CD8-positive, alpha-beta memory T cell (primary cell): ENCODE results near the gene KBTBD13. TPM values are rescaled to one million over a fixed set of nuclear protein-coding genes. Genes with fewer than 3 reads are reported as not detected.
A peak's percentile ranks its signal among the peaks of the same experiment; 100 is the strongest.
"Not testable (repeated sequence)": the region's sequence is repeated elsewhere in the genome, so short reads cannot be mapped to it uniquely, and the experiment has no call there.

Source experiments
- CTCF ChIA-PET: fragments of 350-600 bp; sonication (Branson Sonifier 250); formaldehyde crosslinking; loops from one replicate; lab custom pipeline; 2021; ENCODE audit warnings: antibody characterized with exemption; lab: Charles Lee
- POLR2A ChIA-PET: fragments of 350-600 bp; sonication (Branson Sonifier 250); formaldehyde crosslinking; loops from one replicate; lab custom pipeline; 2021; ENCODE audit warnings: antibody characterized with exemption; lab: Charles Lee
- DNase-seq, 5 donors: peaks; one replicate each; pipeline versions ENCODE4 v3.0.0 to v3.0.0-alpha.2; 2020 to 2022; ENCODE audit warnings: mixed read lengths in 1 of 5
- H3K27ac ChIP-seq: one replicate; pipeline ENCODE4 v1.7.0; 2013; ENCODE audit warnings: low read depth, mild to moderate bottlenecking, low read length, moderate library complexity
- H3K27me3 ChIP-seq: 2 replicates; pipeline ENCODE4 v1.7.0; 2013; ENCODE audit warnings: low read length, mild to moderate bottlenecking; ENCODE audit not compliant: insufficient read depth, poor library complexity, severe bottlenecking
- H3K36me3 ChIP-seq: 2 replicates; pipeline ENCODE4 v1.7.0; 2013; ENCODE audit warnings: mild to moderate bottlenecking, low read length, moderate library complexity; ENCODE audit not compliant: insufficient read depth
- H3K4me1 ChIP-seq: 2 replicates; pipeline ENCODE4 v1.7.0; 2013; ENCODE audit warnings: mild to moderate bottlenecking, low read length, moderate library complexity; ENCODE audit not compliant: insufficient read depth
- H3K4me3 ChIP-seq: 2 replicates; pipeline ENCODE4 v1.7.0; 2013; ENCODE audit warnings: mild to moderate bottlenecking, low read length
- H3K9me3 ChIP-seq: 2 replicates; pipeline ENCODE4 v1.7.0; 2013; ENCODE audit warnings: mild to moderate bottlenecking, low read length
- H3K27ac Mint-ChIP-seq, 8 donors: one replicate each; pipeline ENCODE4 v1.8.0; 2020 to 2021; ENCODE audit warnings: mixed read lengths in 8 of 8, mild to moderate bottlenecking in 6 of 8, inconsistent platforms in 3 of 8, moderate library complexity in 3 of 8
- H3K27me3 Mint-ChIP-seq, 2 donors: one replicate each; pipeline ENCODE4 v1.8.0; 2020 to 2021; ENCODE audit warnings: mixed read lengths in 2 of 2, mild to moderate bottlenecking in 1 of 2, moderate library complexity in 1 of 2
- H3K36me3 Mint-ChIP-seq, 3 donors: one replicate each; pipeline ENCODE4 v1.8.0; 2020 to 2021; ENCODE audit warnings: mixed read lengths in 3 of 3, inconsistent platforms in 1 of 3, mild to moderate bottlenecking in 1 of 3
- H3K4me1 Mint-ChIP-seq, 3 donors: one replicate each; pipeline ENCODE4 v1.8.0; 2020 to 2021; ENCODE audit warnings: mixed read lengths in 3 of 3, inconsistent platforms in 1 of 3, mild to moderate bottlenecking in 1 of 3
- H3K4me3 Mint-ChIP-seq, 7 donors: one replicate each; pipeline ENCODE4 v1.8.0; 2020 to 2021; ENCODE audit warnings: mixed read lengths in 7 of 7, mild to moderate bottlenecking in 6 of 7, moderate library complexity in 4 of 7, inconsistent platforms in 2 of 7
- H3K9me3 Mint-ChIP-seq, 5 donors: one replicate each; pipeline ENCODE4 v1.8.0; 2020 to 2022; ENCODE audit warnings: mixed read lengths in 5 of 5, mild to moderate bottlenecking in 3 of 5, moderate library complexity in 2 of 5, inconsistent platforms in 1 of 5
- polyA plus RNA-seq: library from polyadenylated mRNA; unstranded; fragments of 300-500 nt; fragmentation: Illumina TruSeq; gene quantifications from one replicate; pipeline ENCODE4 v1.2.3, GENCODE V29; 2021
- total RNA-seq, 2 experiments: library from RNA; stranded (reverse); gene quantifications; one replicate each; pipeline ENCODE4 v1.2.3, GENCODE V29; 2021

KBTBD13 gene
- total and polyA plus RNA-seq, 3 experiments from 2014 or later, result not detected

DNA sequence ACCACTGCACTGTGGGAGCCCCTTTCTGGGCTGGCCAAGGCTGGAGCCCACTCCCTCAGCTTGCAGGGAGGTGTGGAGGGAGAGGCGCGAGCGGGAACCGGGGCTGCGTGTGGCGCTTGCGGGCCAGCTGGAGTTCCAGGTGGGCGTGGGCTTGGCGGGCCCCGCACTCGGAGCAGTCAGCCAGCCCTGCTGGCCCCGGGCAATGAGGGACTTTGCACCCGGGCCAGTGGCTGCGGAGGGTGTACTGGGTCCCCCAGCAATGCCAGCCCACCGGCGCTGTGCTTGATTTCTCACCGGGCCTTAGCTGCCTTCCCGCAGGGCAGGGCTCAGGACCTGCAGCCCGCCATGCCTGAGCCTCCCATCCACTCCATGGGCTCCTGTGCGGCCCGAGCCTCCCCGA is 1.6 kb upstream of the KBTBD13 start:
- H3K9me3 Mint-ChIP-seq, H3K4me3 Mint-ChIP-seq: not testable (repeated sequence)

GRCh38 chr15:65075607-65076395 is 745 bp upstream of the KBTBD13 start:
- H3K9me3 Mint-ChIP-seq, H3K27me3 ChIP-seq, H3K4me3 Mint-ChIP-seq, H3K9me3 ChIP-seq, H3K4me1 Mint-ChIP-seq, H3K36me3 ChIP-seq, H3K27ac Mint-ChIP-seq, H3K4me1 ChIP-seq, POLR2A ChIA-PET, H3K27ac ChIP-seq, H3K4me3 ChIP-seq, H3K36me3 Mint-ChIP-seq, DNase-seq: not testable (repeated sequence)
- peaks cover 20 to 34% of the 10 kb centered on the region in 2 donors for H3K27me3 Mint-ChIP-seq
- CTCF ChIA-PET, result interaction anchor here (2.7 to 3.0 kb wide), 2 partner anchors 42 to 348 kb away, joined by 9 read pairs; no protein-coding TSS in a partner anchor

More for the DNA sequence above, 1.6 kb upstream of the KBTBD13 start:
- POLR2A ChIA-PET, H3K27ac Mint-ChIP-seq, CTCF ChIA-PET, H3K9me3 ChIP-seq, DNase-seq, H3K4me3 ChIP-seq, H3K36me3 Mint-ChIP-seq, H3K4me1 Mint-ChIP-seq, H3K4me1 ChIP-seq, H3K36me3 ChIP-seq, H3K27ac ChIP-seq, H3K27me3 ChIP-seq: not testable (repeated sequence)
- H3K27me3 Mint-ChIP-seq, result peaks cover 19 to 29% of the 10 kb centered on the region in 2 donors

- no peak overlapping the region for H3K27ac ChIP-seq
- peaks cover 8% of the 10 kb centered on the region for H3K4me1 ChIP-seq
- no peak for DNase-seq
- no peaks in the 10 kb centered on the region for H3K36me3 ChIP-seq
- ChIA-PET CTCF (interaction anchor here (0.9 to 3.0 kb wide), 4 partner anchors 10 to 349 kb away, joined by 5 to 9 read pairs (median 7); no protein-coding TSS in a partner anchor), POLR2A (no interaction called here)
- Mint-ChIP-seq H3K36me3 (peaks cover 0 to 5% (median 0%) of the 10 kb centered on the region in 3 donors), H3K4me1 (peaks cover 8 to 11% (median 8%) of the 10 kb centered on the region in 3 donors), H3K27me3 (peaks cover 32 to 46% of the 10 kb centered on the region in 2 donors), H3K4me3 (peak overlapping the region in 3 of 7 donors; percentile 34 to 43 (median 37)), H3K9me3 (no peaks in the 10 kb centered on the region), H3K27ac (no peak overlapping the region)
- peaks cover 10% of the 10 kb centered on the region for H3K27me3 ChIP-seq
- H3K4me3 ChIP-seq, result no peak overlapping the region
- no peaks in the 10 kb centered on the region for H3K9me3 ChIP-seq
Measured at GRCh38 chr15:65077291-65077980, 890 bp downstream of the KBTBD13 start.

- peaks cover 37 to 51% of the 10 kb centered on the region in 2 donors for H3K27me3 Mint-ChIP-seq
- ChIA-PET CTCF (interaction anchor here (0.9 to 3.0 kb wide), 5 partner anchors 9 to 350 kb away, joined by 5 to 9 read pairs (median 5); no protein-coding TSS in a partner anchor), POLR2A (no interaction called here)
- Histone ChIP-seq H3K27me3 (peaks cover 10% of the 10 kb centered on the region), H3K9me3 (no peaks in the 10 kb centered on the region), H3K36me3 (no peaks in the 10 kb centered on the region), H3K27ac (no peak overlapping the region), H3K4me3 (no peak overlapping the region), H3K4me1 (peaks cover 13% of the 10 kb centered on the region)
- H3K36me3 Mint-ChIP-seq, result peaks cover 0 to 5% (median 0%) of the 10 kb centered on the region in 3 donors
- peak overlapping the region in 3 of 7 donors; percentile 34 to 43 (median 37) for H3K4me3 Mint-ChIP-seq
- H3K4me1 Mint-ChIP-seq, result peaks cover 13 to 16% (median 14%) of the 10 kb centered on the region in 3 donors
- peak; percentile 19 to 56 (median 25) for DNase-seq
- no peaks in the 10 kb centered on the region for H3K9me3 Mint-ChIP-seq
- H3K27ac Mint-ChIP-seq, result peak overlapping the region in 1 of 8 donors; percentile 27
Measured at GRCh38 chr15:65077981-65078352, 1.4 kb downstream of the KBTBD13 start.

DNA sequence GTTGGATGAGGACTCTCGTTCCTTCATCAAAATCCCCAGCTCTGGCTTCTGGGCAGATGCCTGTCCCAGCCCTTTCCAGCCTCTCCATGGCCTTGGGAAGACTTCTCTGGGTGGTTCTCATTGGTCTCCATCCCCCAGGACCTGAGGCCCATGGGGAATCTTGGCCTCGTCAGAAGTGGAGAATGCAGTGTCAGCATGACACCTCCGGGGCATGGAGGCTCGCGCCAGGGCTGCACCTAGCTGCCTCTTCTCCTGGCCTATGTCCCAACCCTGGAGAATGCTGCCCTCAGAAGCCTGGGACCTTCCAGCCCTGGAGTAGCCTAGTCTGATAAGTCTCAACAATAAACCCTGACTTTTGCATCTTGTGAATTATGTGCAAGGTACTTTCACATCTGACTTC is 3.0 kb downstream of the KBTBD13 start:
- Histone ChIP-seq H3K9me3 (no peaks in the 10 kb centered on the region), H3K27ac (no peak overlapping the region), H3K4me3 (no peak overlapping the region), H3K27me3 (peaks cover 18% of the 10 kb centered on the region), H3K36me3 (no peaks in the 10 kb centered on the region), H3K4me1 (peaks cover 13% of the 10 kb centered on the region)
- no peaks in the 10 kb centered on the region for H3K9me3 Mint-ChIP-seq
- no peak for DNase-seq
- CTCF ChIA-PET, result interaction anchor here (1.3 kb wide), 1 partner anchor 17 kb away, joined by 5 read pairs; no protein-coding TSS in a partner anchor
- POLR2A ChIA-PET, result no interaction called here
- H3K4me3 Mint-ChIP-seq, result peak overlapping the region in 1 of 7 donors; percentile 18
- H3K36me3 Mint-ChIP-seq, result peaks cover 0 to 5% (median 0%) of the 10 kb centered on the region in 3 donors
- H3K4me1 Mint-ChIP-seq, result peaks cover 13 to 16% (median 15%) of the 10 kb centered on the region in 3 donors
- peaks cover 43 to 62% of the 10 kb centered on the region in 2 donors for H3K27me3 Mint-ChIP-seq
- no peak overlapping the region for H3K27ac Mint-ChIP-seq

DNA sequence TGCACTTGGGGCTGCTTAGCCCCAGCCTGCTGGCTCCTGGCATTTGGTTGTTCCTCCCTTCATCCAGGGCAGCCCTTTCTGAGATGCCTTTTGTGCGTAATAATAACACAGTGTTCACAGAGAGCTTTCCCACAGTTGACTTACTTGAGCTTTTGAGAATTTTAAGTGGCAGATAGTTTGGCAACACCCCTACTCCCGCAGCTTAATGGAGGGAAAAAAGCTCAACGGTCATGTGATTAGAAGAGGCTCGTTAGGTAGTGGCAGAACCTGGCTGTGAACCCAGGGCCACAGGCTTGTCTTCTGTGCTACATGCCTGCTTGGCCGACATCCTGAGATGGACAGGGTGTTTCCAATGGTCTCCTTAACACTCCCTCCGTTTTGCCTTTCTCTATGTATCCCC is 4.7 kb downstream of the KBTBD13 start:
- Histone ChIP-seq H3K36me3 (no peaks in the 10 kb centered on the region), H3K4me3 (no peak overlapping the region), H3K27me3 (peaks cover 18% of the 10 kb centered on the region), H3K9me3 (no peaks in the 10 kb centered on the region), H3K4me1 (peaks cover 13% of the 10 kb centered on the region), H3K27ac (no peak overlapping the region)
- H3K36me3 Mint-ChIP-seq, result peaks cover 0 to 2% (median 0%) of the 10 kb centered on the region in 3 donors
- H3K9me3 Mint-ChIP-seq, result no peaks in the 10 kb centered on the region
- CTCF ChIA-PET, result interaction anchor here (1.3 kb wide), 1 partner anchor 12 kb away, joined by 4 read pairs; no protein-coding TSS in a partner anchor
- no peak overlapping the region for H3K4me3 Mint-ChIP-seq
- no peak overlapping the region for H3K27ac Mint-ChIP-seq
- DNase-seq, result no peak
- peaks cover 13 to 16% (median 13%) of the 10 kb centered on the region in 3 donors for H3K4me1 Mint-ChIP-seq
- peaks cover 45 to 71% of the 10 kb centered on the region in 2 donors for H3K27me3 Mint-ChIP-seq
- POLR2A ChIA-PET, result no interaction called here

DNA sequence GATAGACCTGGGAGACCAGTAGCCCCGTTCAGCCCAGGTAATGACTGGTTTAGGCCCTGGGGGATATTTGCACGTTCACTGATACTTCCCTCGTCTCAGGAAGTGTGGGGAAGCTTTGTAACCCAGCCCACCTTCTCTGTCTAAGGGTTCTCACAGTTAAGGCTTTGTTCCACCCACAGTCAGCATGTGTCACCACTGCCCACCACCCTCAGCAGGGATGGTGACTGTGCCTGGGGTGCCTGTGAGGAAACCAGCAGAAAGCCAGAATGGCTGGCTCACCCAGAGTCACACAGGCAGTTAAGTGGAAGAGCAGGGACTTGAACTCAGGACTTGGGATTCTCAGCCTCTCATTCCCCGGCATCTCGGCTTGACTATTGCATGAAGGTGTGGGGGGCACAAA is 5.2 kb downstream of the KBTBD13 start:
- H3K9me3 ChIP-seq, result no peaks in the 10 kb centered on the region
- ChIA-PET POLR2A (no interaction called here), CTCF (interaction anchor here (1.3 kb wide), 1 partner anchor 13 kb away, joined by 4 read pairs; no protein-coding TSS in a partner anchor)
- Mint-ChIP-seq H3K4me1 (peaks cover 10 to 16% (median 13%) of the 10 kb centered on the region in 3 donors), H3K9me3 (no peaks in the 10 kb centered on the region), H3K27me3 (peaks cover 44 to 68% of the 10 kb centered on the region in 2 donors), H3K27ac (no peak overlapping the region), H3K36me3 (no peaks in the 10 kb centered on the region), H3K4me3 (no peak overlapping the region)
- H3K27me3 ChIP-seq, result peaks cover 18% of the 10 kb centered on the region
- DNase-seq, result no peak
- no peak overlapping the region for H3K27ac ChIP-seq
- H3K36me3 ChIP-seq, result no peaks in the 10 kb centered on the region
- H3K4me1 ChIP-seq, result peaks cover 13% of the 10 kb centered on the region
- H3K4me3 ChIP-seq, result no peak overlapping the region
